ENCODE results near the gene TIMM50.

GRCh38 chr19:39540333-39540673, 59.7 kb downstream of the TIMM50 start:
- TF ChIP-seq POLR2A (IDR thresholded peaks at IDR 0.05): no peak
- peak in 1 of 6 experiments; percentile 2 for TF ChIP-seq CTCF (IDR thresholded peaks at IDR 0.05)
